A549 (cell line): Measurements from ENCODE around the gene MAD1L1. TPM values are rescaled to one million over a fixed set of nuclear protein-coding genes. Genes with fewer than 3 reads are reported as not detected.

Experiments
- ATAC-seq, 2 experiments: fragments of 200-7000 bp in 1 of 2; fragments of >200 bp in 1 of 2; cut with Nextera tagmentation in 1 of 2; cut with Tn5 transposase in 1 of 2; 3 replicates each; pipeline versions ENCODE4 v1.8.0 to v1.9.1; 2018 to 2020; ENCODE audit warnings: mild to moderate bottlenecking in 1 of 2, moderate library complexity in 1 of 2
- CTCF ChIA-PET: fragments of 300-600 bp; sonication (Branson Sonifier 250); formaldehyde crosslinking; extraction: SDS; loops from one replicate; lab custom pipeline; 2021; ENCODE audit warnings: antibody characterized with exemption, inconsistent platforms; lab: Yijun Ruan, JAX
- POLR2A ChIA-PET: fragments of 350-600 bp; formaldehyde crosslinking; extraction: SDS; loops from one replicate; lab custom pipeline; 2021; ENCODE audit warnings: antibody characterized with exemption, inconsistent platforms; lab: Yijun Ruan, JAX
- DNase-seq, 2 experiments: peaks; one replicate each; pipeline versions ENCODE4 v3.0.0 to v3.0.0-alpha.2; 2011 to 2016; ENCODE audit warnings: low read depth in 1 of 2, low spot score in 1 of 2
- FAIRE-seq: peaks from 2 replicates; lab custom pipeline; 2011; peaks lifted over from hg19 to GRCh38; lab: Jason Lieb, UNC
- H3K27ac ChIP-seq, 2 experiments: fragments of >200 bp; sonication (Bioruptor Twin); formaldehyde crosslinking; 3 replicates each; pipeline ENCODE4 v1.5.1; 2016 to 2017
- H3K4me1 ChIP-seq: fragments of >200 bp; sonication (Bioruptor Twin); formaldehyde crosslinking; 3 replicates; pipeline ENCODE4 v1.6.1; 2016
- H3K4me2 ChIP-seq: fragments of >200 bp; sonication (Bioruptor Twin); formaldehyde crosslinking; 3 replicates; pipeline ENCODE4 v1.6.1; 2016
- H3K4me3 ChIP-seq: fragments of >200 bp; sonication (Bioruptor Twin); formaldehyde crosslinking; 3 replicates; pipeline ENCODE4 v1.5.1; 2016
- H3K9me3 ChIP-seq: fragments of >200 bp; sonication (Bioruptor Twin); formaldehyde crosslinking; 3 replicates; pipeline ENCODE4 v1.6.1; 2016
- EHF ChIP-seq: fragments of 250-450 bp; sonication (Bioruptor Pico); IDR thresholded peaks from 2 replicates; pipeline ENCODE4 v1.5.0; 2020; ENCODE audit warnings: mild to moderate bottlenecking
- EHMT2 ChIP-seq: fragments of 200-600 bp; sonication (generic); IDR thresholded peaks from 2 replicates; pipeline ENCODE4 v1.6.1; 2016; ENCODE audit warnings: antibody characterized with exemption, low read depth, mild to moderate bottlenecking, moderate library complexity
- EP300 ChIP-seq, 2 experiments: fragments of >200 bp; sonication (Bioruptor Twin); formaldehyde crosslinking; IDR thresholded peaks; 2 replicates in 1 of 2; 3 replicates in 1 of 2; pipeline ENCODE4 v1.6.1; 2016 to 2017
- HDAC2 ChIP-seq: fragments of 200-600 bp; sonication (generic); IDR thresholded peaks from 2 replicates; pipeline ENCODE4 v1.6.1; 2016
- HEYL ChIP-seq: fragments of 250-450 bp; sonication (Bioruptor Pico); IDR thresholded peaks from 2 replicates; pipeline ENCODE4 v1.8.0; 2021; ENCODE audit warnings: mild to moderate bottlenecking, moderate library complexity
- HOXB13 ChIP-seq: fragments of 250-450 bp; sonication (Bioruptor Pico); IDR thresholded peaks from 2 replicates; pipeline ENCODE4 v1.5.0; 2020; ENCODE audit warnings: low read depth, mild to moderate bottlenecking, moderate library complexity
- JUN ChIP-seq, 2 experiments: fragments of >200 bp; sonication (Bioruptor Twin); formaldehyde crosslinking; IDR thresholded peaks; 2 replicates in 1 of 2; 3 replicates in 1 of 2; pipeline ENCODE4 v1.6.1; 2016 to 2017
- KDM5A ChIP-seq: fragments of 200-600 bp; sonication (generic); IDR thresholded peaks from 2 replicates; pipeline ENCODE4 v1.6.1; 2016; ENCODE audit warnings: antibody characterized with exemption, mild to moderate bottlenecking
- MAFK ChIP-seq: fragments of 450-650 bp; IDR thresholded peaks from 2 replicates; pipeline ENCODE4 v1.6.1; 2014; ENCODE audit not compliant: partially characterized antibody
- MAZ ChIP-seq: fragments of 150-350 bp; IDR thresholded peaks from 2 replicates; pipeline ENCODE4 v1.6.1; 2014; ENCODE audit warnings: antibody characterized with exemption, low read depth, low read length, borderline replicate concordance
- NPAS2 ChIP-seq: fragments of 250-450 bp; sonication (Bioruptor Pico); IDR thresholded peaks from 2 replicates; pipeline ENCODE4 v1.8.0; 2022; ENCODE audit warnings: mild to moderate bottlenecking, moderate library complexity, borderline replicate concordance
- PHF8 ChIP-seq: fragments of 200-600 bp; sonication (generic); IDR thresholded peaks from 2 replicates; pipeline ENCODE4 v1.6.1; 2016; ENCODE audit warnings: low read depth, mild to moderate bottlenecking, antibody characterized with exemption, moderate library complexity, borderline replicate concordance
- POLR2AphosphoS2 ChIP-seq: conservative IDR thresholded peaks from 2 replicates; pipeline ENCODE4 v1.6.1; 2012; ENCODE audit warnings: low read length, improper control_type of control experiment, inconsistent platforms
- RCOR1 ChIP-seq: fragments of 150-350 bp; IDR thresholded peaks from 2 replicates; pipeline ENCODE4 v1.6.1; 2014; ENCODE audit warnings: antibody characterized with exemption, low read length, low read depth
- RNF2 ChIP-seq: fragments of 200-600 bp; sonication (generic); IDR thresholded peaks from 2 replicates; pipeline ENCODE4 v1.6.1; 2016; ENCODE audit warnings: low read depth, mild to moderate bottlenecking, antibody characterized with exemption, moderate library complexity, borderline replicate concordance
- ZFP36 ChIP-seq: fragments of 450-650 bp; IDR thresholded peaks from 2 replicates; pipeline ENCODE4 v1.6.1; 2014; ENCODE audit warnings: borderline replicate concordance; ENCODE audit not compliant: partially characterized antibody
- ZNF302 ChIP-seq: fragments of 250-450 bp; sonication (Bioruptor Pico); IDR thresholded peaks from 2 replicates; pipeline ENCODE4 v1.9.0; 2021; ENCODE audit warnings: inconsistent platforms, mild to moderate bottlenecking, moderate library complexity
- ZSCAN20 ChIP-seq: fragments of 250-450 bp; sonication (Bioruptor Pico); IDR thresholded peaks from 2 replicates; pipeline ENCODE4 v1.8.0; 2022; ENCODE audit warnings: mild to moderate bottlenecking, moderate library complexity
- WGBS: methylation state at CpG from one replicate; pipeline ENCODE4 v1.1.6; 2017; ENCODE audit errors: missing lambda C conversion rate; 5-methylcytosine and 5-hydroxymethylcytosine counted together
- polyA plus RNA-seq, 4 experiments: library from polyadenylated mRNA; depleted of rRNA in 3 of 4; stranded (reverse); fragments of >200 nt; fragmentation: RNase III in 1 of 4; extraction: RNeasy Plus Mini Kit Qiagen cat#74134 plus additional on column Dnase treatment in 1 of 4; gene quantifications; 2 replicates in 3 of 4; 3 replicates in 1 of 4; pipeline ENCODE4 v1.2.3, GENCODE V29; 2011 to 2017
- TF ChIP-seq, protein P1 (sequence below): IDR thresholded peaks from 2 replicates; pipeline ENCODE4 v1.6.1; 2012
- TF ChIP-seq, protein P2 (sequence below): IDR thresholded peaks from 2 replicates; pipeline ENCODE4 v1.6.1; 2012
- TF ChIP-seq, protein P3 (sequence below): fragments of >200 bp; sonication (Bioruptor Twin); formaldehyde crosslinking; IDR thresholded peaks from 3 replicates; pipeline ENCODE4 v1.6.1; 2016
- TF ChIP-seq, protein P4 (sequence below): IDR thresholded peaks from 2 replicates; pipeline ENCODE4 v1.6.1; 2012; ENCODE audit warnings: low read depth, borderline replicate concordance
- TF ChIP-seq, protein P5 (sequence below): fragments of 200-600 bp; sonication (generic); IDR thresholded peaks from 2 replicates; pipeline ENCODE4 v1.6.1; 2016; ENCODE audit warnings: antibody characterized with exemption, mild to moderate bottlenecking, moderate library complexity

MAD1L1 gene
- polyA plus RNA-seq, 2 of the 4 experiments (the other 2 are of a cell fraction): 13.6 to 16.6 TPM

DNA sequence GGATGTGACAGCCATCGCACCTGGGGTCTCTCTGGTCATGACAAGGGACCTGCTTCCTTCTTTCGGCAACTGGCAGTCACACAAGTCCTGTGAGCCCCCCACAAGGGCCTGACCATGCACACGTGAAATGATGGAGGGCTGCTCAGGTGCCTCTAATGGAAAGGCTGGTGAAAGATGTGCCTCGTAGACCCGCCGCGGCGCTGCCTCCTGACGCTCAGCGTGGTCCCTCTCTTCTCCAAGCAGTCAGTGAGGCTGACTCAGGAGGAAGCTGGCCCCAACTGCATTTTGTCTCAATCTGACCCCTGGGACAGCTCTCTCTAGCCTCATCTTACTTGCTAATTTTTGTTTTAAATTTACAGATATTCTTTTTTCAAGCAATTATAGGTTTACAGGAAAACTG, 100.9 kb downstream of the MAD1L1 start:
- Histone ChIP-seq H3K4me3 (no peak overlapping the region), H3K4me1 (no peaks in the 10 kb centered on the region), H3K27ac (no peak overlapping the region), H3K9me3 (no peaks in the 10 kb centered on the region), H3K4me2 (no peak overlapping the region)
- DNase-seq: no peak
- ChIA-PET POLR2A (no interaction called here), CTCF (interaction anchor here (1.7 to 1.8 kb wide), 2 partner anchors 28 to 78 kb away, joined by 7 to 8 read pairs; no protein-coding TSS in a partner anchor)
- no peak for FAIRE-seq
- TF ChIP-seq RNF2: no peak
- TF ChIP-seq POLR2AphosphoS2: no peak
- no peak for TF ChIP-seq HDAC2
- TF ChIP-seq RCOR1: no peak
- TF ChIP-seq EHF (CRISPR knock-in tag): no peak
- no peak for TF ChIP-seq ZSCAN20 (CRISPR knock-in tag)
- TF ChIP-seq, protein P1, sequence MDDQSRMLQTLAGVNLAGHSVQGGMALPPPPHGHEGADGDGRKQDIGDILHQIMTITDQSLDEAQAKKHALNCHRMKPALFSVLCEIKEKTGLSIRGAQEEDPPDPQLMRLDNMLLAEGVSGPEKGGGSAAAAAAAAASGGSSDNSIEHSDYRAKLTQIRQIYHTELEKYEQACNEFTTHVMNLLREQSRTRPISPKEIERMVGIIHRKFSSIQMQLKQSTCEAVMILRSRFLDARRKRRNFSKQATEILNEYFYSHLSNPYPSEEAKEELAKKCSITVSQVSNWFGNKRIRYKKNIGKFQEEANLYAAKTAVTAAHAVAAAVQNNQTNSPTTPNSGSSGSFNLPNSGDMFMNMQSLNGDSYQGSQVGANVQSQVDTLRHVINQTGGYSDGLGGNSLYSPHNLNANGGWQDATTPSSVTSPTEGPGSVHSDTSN: no peak
- TF ChIP-seq NPAS2 (CRISPR knock-in tag): no peak
- TF ChIP-seq PHF8: no peak
- TF ChIP-seq, protein P2, sequence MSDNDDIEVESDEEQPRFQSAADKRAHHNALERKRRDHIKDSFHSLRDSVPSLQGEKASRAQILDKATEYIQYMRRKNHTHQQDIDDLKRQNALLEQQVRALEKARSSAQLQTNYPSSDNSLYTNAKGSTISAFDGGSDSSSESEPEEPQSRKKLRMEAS: no peak
- no peak for TF ChIP-seq ZNF302 (CRISPR knock-in tag)
- 90% methylated on average over 10 of the region's 10 CpGs for WGBS
- ATAC-seq: no peak

DNA sequence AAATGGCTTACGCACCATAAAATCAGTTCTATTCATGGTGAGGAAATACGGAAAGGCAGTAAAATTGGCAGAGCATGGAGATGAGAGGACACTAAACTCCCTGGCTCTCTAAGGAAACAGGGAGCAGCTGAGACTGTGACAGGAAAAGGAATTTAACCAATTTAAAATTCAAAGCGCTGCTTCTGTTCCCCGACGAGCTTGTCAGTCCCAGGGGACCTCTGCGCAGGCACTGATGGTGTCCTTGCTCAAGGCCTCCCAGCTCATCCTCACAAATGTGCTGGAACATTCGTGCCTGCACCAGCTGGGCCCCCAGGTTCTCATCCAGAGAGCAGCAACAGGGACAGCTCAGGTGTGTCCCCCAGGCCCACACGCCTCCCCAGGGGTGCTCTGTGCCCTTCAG, 101.4 kb downstream of the MAD1L1 start:
- ChIA-PET POLR2A (no interaction called here), CTCF (interaction anchor here (1.7 to 1.8 kb wide), 2 partner anchors 27 to 78 kb away, joined by 7 to 8 read pairs; no protein-coding TSS in a partner anchor)
- Histone ChIP-seq H3K9me3 (no peaks in the 10 kb centered on the region), H3K4me3 (no peak overlapping the region), H3K27ac (no peak overlapping the region), H3K4me2 (no peak overlapping the region), H3K4me1 (no peaks in the 10 kb centered on the region)
- 89% methylated on average over 8 of the region's 8 CpGs for WGBS
- ATAC-seq (no peak), DNase-seq (no peak), FAIRE-seq (no peak)
- TF ChIP-seq, protein P2: no peak
- TF ChIP-seq EP300 (IDR thresholded peaks at IDR 0.05) (no peak), MAZ (no peak), MAFK (no peak)

DNA sequence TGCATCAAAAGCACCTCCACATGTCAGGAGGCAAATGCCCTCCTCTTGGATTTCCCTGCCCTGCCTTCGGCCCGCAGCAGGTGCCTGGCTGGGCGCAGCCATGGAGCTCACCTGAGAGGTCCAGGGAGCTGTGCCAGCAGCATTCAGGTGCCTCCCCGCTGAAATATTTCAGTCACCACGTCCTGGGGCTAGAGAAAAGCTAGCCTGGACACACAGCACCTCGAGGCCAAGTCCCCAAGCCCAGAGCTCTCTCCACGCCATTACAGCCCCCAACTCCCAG, 102.7 kb downstream of the MAD1L1 start:
- ATAC-seq: no peak
- POLR2A ChIA-PET: no interaction called here
- no peak for FAIRE-seq
- H3K4me3 ChIP-seq: no peak overlapping the region
- H3K4me1 ChIP-seq: no peaks in the 10 kb centered on the region
- no peaks in the 10 kb centered on the region for H3K9me3 ChIP-seq
- WGBS: 72% methylated on average over 3 of the region's 7 CpGs
- no peak overlapping the region for H3K4me2 ChIP-seq
- TF ChIP-seq HOXB13 (CRISPR knock-in tag) (no peak), JUN (IDR thresholded peaks at IDR 0.05) (no peak), HEYL (CRISPR knock-in tag) (no peak), ZFP36 (no peak), NPAS2 (CRISPR knock-in tag) (no peak), EHMT2 (no peak), KDM5A (no peak)
- TF ChIP-seq, protein P3, sequence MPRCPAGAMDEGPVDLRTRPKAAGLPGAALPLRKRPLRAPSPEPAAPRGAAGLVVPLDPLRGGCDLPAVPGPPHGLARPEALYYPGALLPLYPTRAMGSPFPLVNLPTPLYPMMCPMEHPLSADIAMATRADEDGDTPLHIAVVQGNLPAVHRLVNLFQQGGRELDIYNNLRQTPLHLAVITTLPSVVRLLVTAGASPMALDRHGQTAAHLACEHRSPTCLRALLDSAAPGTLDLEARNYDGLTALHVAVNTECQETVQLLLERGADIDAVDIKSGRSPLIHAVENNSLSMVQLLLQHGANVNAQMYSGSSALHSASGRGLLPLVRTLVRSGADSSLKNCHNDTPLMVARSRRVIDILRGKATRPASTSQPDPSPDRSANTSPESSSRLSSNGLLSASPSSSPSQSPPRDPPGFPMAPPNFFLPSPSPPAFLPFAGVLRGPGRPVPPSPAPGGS: no peak
- TF ChIP-seq, protein P4, sequence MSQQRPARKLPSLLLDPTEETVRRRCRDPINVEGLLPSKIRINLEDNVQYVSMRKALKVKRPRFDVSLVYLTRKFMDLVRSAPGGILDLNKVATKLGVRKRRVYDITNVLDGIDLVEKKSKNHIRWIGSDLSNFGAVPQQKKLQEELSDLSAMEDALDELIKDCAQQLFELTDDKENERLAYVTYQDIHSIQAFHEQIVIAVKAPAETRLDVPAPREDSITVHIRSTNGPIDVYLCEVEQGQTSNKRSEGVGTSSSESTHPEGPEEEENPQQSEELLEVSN: no peak
- TF ChIP-seq, protein P5, sequence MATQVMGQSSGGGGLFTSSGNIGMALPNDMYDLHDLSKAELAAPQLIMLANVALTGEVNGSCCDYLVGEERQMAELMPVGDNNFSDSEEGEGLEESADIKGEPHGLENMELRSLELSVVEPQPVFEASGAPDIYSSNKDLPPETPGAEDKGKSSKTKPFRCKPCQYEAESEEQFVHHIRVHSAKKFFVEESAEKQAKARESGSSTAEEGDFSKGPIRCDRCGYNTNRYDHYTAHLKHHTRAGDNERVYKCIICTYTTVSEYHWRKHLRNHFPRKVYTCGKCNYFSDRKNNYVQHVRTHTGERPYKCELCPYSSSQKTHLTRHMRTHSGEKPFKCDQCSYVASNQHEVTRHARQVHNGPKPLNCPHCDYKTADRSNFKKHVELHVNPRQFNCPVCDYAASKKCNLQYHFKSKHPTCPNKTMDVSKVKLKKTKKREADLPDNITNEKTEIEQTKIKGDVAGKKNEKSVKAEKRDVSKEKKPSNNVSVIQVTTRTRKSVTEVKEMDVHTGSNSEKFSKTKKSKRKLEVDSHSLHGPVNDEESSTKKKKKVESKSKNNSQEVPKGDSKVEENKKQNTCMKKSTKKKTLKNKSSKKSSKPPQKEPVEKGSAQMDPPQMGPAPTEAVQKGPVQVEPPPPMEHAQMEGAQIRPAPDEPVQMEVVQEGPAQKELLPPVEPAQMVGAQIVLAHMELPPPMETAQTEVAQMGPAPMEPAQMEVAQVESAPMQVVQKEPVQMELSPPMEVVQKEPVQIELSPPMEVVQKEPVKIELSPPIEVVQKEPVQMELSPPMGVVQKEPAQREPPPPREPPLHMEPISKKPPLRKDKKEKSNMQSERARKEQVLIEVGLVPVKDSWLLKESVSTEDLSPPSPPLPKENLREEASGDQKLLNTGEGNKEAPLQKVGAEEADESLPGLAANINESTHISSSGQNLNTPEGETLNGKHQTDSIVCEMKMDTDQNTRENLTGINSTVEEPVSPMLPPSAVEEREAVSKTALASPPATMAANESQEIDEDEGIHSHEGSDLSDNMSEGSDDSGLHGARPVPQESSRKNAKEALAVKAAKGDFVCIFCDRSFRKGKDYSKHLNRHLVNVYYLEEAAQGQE: no peak
- no peak overlapping the region for H3K27ac ChIP-seq
- DNase-seq: no peak
- CTCF ChIA-PET: interaction anchor here (1.7 kb wide), 1 partner anchor 79 kb away, joined by 7 read pairs; no protein-coding TSS in a partner anchor
